NCI-H1436 treated with DMSO at 0.1 percent for 48 hours (cell line): Measurements from ENCODE around the gene MSH5.

Source experiments
- DNase-seq: peaks from one replicate; lab custom pipeline; 2025; lab: John Stamatoyannopoulos, UW

Gene MSH5

DNA sequence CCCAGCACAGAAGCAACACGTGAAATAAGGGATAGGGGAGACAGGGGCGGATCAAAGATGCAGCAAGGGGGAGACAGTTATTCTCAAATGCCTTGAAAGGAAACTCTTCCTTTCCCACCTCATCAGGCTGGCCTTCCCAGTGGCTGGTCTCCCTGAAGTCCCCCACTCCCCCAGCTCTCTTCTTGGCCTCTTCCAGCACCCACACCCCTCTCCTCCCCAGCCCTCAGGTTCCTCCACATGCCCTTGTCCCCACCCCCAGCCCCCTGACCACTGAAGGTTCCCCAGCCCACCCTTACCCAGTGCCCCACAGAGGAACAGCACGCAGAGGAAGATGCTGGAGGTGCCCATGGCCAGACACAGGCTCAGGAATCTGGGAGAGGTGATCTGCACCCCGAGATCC is 26.3 kb upstream of the MSH5 start:
- DNase-seq = no peak

- DNase-seq = no peak
These were observed 25.7 kb upstream of the MSH5 start for GRCh38 chr6:31713991-31714684.

DNA sequence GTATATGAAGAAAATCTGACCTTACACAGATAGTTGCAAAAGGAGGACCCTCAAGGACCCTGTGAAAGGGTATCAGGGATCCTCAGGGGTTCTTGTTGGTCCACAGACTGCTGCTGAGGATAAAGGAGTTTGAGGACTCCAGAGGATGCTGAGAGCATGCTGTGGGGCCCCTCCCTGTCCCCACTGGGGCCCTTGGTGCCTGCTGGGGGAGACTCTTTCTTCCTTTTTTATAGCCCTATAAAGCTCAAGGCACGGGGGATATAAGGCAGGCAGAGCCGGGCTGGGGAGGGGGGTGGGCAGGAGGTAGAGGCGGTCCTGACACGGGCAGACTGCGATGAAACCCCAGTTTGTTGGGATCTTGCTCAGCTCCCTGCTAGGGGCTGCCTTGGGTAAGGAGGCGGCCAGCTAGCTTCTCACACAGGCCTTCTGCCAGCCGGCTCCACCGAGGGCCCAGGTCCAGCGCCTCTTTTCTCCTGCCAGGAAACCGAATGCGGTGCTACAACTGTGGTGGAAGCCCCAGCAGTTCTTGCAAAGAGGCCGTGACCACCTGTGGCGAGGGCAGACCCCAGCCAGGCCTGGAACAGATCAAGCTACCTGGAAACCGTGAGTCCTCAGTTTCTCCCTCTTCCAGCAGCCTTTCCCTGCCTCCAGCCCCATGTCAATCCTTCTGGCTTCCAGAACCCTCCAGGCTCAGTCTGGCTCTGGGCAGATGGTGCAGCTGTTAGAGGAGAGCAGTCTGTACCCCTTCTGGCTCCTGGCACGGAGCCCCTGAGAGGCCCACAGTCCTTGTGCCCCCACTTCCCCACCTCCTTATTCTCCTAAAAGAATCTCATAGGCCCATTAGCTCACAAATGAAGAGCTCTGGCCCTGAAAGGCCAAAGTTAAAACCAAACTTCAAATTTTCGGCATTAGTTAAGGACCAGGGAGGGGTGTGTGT is 24.5 kb upstream of the MSH5 start, which contains the start of gene LY6G6D:
TSS of gene LY6G6D (plus strand) at position 327 of the 937 bp plus-strand sequence. CDS start at position 335, 8 bp downstream.
- DNase-seq = no peak

DNA sequence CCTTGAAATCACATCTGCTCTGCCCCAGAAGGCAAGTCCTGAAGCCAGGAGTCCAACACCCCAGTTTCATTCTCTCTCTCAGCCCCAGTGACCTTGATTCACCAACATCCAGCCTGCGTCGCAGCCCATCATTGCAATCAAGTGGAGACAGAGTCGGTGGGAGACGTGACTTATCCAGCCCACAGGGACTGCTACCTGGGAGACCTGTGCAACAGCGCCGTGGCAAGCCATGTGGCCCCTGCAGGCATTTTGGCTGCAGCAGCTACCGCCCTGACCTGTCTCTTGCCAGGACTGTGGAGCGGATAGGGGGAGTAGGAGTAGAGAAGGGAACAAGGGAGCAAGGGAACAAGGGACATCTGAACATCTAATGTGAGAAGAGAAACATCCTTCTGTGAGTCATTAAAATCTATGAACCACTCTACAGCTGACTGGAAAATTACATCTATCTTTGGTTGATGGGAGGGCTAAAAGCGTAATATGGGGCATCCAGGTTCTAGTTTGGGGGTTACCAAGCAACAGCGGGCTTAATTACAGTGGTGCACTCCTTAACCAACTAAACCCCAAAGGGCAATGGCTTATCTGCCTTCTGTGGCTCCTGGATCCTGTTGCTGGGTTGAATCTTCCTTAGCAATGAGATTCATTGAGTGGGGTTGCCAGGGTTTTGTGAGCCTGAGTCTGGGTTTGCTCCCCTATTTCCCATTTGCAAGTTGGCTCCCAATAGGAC is 22.1 kb upstream of the MSH5 start:
- DNase-seq = peak; percentile 29

DNA sequence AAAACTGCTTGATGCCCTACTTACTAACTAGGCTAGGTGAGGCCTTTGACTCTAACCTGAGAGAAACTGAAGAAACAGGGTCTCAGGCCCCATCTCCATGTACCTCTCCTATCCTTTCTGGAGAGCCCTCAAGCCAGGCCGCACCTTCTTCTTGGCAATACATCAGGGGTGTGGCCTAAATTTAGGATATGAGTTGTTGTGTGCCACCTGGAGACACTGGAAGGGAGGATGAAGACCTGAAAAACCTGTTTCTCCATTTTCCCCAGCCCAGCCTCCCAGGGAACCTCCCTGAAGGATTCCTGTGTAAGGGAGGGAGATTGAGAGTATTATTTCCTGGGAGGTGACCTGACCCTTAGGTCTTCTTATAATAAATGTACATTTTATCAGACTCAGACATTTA is 21.5 kb upstream of the MSH5 start:
- no peak for DNase-seq

- no peak for DNase-seq
These were observed 20.8 kb upstream of the MSH5 start for GRCh38 chr6:31719001-31719400.

- no peak for DNase-seq
These were observed 19.5 kb upstream of the MSH5 start for GRCh38 chr6:31720196-31720770.

- DNase-seq = no peak
These were observed 18.3 kb upstream of the MSH5 start, which contains the start of gene LY6G6C for GRCh38 chr6:31721351-31722020. Gene LY6G6C (minus strand): TSS chr6:31721746. CDS start chr6:31721679, 67 bp downstream.

DNA sequence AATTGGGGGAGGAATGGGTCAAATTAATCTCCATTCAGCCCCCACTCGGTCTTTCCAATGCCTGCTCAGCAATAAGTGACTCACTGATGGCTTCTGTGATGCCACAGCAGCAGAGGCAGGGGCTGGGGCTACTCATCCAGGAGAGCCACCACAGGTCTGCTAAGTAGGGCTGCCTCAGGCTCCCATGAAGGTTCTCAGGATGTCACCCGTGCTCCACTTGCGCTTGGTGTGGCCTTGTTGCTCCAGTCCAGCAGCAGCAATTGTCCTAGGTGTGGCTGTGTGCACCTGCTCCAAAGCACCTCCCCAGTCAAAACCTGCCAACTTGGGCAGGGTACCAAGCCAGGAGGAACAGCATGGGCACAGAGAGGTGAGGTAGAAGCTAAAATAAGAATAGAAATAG is 17.6 kb upstream of the MSH5 start:
- DNase-seq = no peak

GRCh38 chr6:31723245-31723979 is 16.4 kb upstream of the MSH5 start, which contains the start of gene MPIG6B:
Gene MPIG6B (plus strand): TSS chr6:31723373. CDS start chr6:31723384, 11 bp downstream.
- DNase-seq = no peak

GRCh38 chr6:31723980-31724691 is 15.7 kb upstream of the MSH5 start:
- no peak for DNase-seq

DNA sequence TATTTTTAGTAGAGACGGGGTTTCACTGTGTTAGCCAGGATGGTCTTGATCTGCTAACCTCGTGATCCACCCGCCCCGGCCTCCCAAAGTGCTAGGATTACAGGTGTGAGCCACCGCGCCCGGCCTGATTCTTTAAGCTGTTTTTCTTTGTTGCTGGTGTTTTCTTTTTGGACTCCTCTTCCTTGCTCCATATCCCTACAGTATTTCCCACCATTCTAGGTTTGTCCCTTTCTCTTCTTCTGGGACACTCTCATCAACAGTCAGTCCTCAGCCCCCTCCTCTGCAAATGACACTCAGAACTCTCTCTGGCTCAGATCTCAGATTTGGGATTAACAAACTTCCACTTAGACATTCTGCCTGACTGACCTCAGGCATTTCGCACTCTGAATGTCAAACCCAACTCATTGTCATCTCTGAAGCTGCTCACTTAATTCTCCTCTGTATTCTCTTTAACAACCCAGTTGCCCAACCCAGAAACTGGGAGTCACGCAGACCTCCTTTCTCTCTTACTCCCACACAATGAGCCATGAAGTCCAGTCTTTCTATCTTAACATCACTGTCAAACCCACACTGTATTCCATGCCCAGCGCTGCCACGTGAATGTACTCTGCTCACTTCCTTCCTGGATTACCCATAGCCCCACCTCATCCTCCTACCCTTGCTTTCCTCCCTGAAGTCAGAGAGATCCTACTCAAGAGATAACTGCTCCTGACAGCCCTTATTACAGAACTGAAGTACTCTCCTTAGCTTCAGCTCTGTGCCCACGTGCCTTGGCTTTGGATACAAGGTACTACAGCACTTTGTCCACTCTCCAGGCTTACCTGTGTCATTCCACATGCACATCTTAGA is 14.1 kb upstream of the MSH5 start:
- DNase-seq = no peak

DNA sequence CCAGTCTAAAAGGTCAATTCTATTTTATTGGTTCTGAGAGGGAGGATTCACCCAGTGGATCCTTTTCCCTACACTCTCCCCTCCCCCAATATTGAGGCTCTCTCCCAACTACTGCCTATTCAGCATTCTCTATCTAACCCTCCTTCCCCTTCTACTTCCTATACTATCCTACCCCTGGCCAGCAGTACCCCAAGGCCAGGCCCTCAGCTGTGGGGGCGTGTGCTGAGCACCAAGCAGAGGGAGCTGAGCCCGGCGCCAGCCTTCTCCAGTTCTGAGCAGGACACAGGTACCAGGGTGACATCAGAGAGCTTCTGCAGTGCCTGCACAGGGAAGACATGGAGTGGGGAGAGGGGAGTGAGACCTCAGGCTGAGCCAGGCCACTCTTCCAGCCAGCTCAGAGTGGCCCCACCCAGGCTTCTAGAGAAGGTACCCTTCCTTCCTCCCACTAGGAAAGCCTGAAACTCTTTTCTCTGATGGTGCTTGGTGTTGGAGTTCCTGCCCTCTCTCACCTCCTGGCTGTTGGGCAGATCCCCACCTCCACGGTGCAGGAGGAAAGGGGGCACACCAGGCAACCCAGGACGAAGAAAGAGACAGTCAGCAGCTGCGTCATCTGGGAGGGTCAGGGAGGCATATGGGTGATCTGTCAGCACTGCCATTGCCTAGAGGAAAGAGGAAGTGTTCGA is 12.6 kb upstream of the MSH5 start:
- DNase-seq = no peak

- no peak for DNase-seq
These were observed 11.8 kb upstream of the MSH5 start for GRCh38 chr6:31727717-31728671.

GRCh38 chr6:31728767-31729514 is 10.9 kb upstream of the MSH5 start, which contains the start of gene DDAH2:
Gene DDAH2 (minus strand): TSS chr6:31729299. CDS start chr6:31729161, 138 bp downstream.
- no peak for DNase-seq

GRCh38 chr6:31729515-31729978 is 10.3 kb upstream of the MSH5 start:
- no peak for DNase-seq
